PC-3 (cell line): ENCODE measurements around the gene DLL3.

Source experiments
- CTCF ChIP-seq: fragments of 300-600 bp; sonication (generic); conservative IDR thresholded peaks from 2 replicates; pipeline ENCODE4 v1.5.1; 2017; ENCODE audit warnings: antibody characterized with exemption, low read depth, mild to moderate bottlenecking, low read length
- EZH2phosphoT487 ChIP-seq: fragments of 300-600 bp; sonication (generic); IDR thresholded peaks from 2 replicates; pipeline ENCODE4 v1.6.1; 2018; ENCODE audit warnings: mild to moderate bottlenecking, antibody characterized with exemption, low read length, borderline replicate concordance

- no peak for TF ChIP-seq EZH2phosphoT487
- peak; percentile 47 for TF ChIP-seq CTCF
These were observed 550 bp upstream of the DLL3 start for GRCh38 chr19:39497996-39498797.
